ENCODE data around the gene ITFG2. TPM values are rescaled to one million over a fixed set of nuclear protein-coding genes. Genes with fewer than 3 reads are reported as not detected.

ITFG2 gene
- total and polyA plus RNA-seq, 2 experiments from 2014 or later, result 17.3 to 32.6 TPM

DNA sequence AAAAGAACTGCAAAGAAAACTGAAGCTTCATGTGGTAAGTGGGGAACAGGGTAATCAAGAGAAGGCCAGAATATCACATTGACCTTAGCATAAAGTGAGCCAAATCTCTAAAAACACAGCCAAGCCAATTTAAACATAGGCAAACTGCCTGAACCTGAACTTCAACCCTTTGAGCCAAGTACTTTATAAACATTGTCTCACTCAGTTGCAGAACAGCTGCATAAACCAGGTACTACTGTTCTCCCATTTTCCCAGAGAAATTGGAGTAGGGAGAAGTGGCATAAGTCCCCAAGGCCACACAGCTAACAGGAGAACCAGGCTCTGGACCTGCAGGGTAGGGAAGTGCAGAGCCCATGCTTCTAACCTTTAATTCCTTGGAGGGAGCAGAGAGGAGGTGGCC is 48.1 kb upstream of the ITFG2 start:
- H3K27ac ChIP-seq (ENCODE audit: low read depth), result no peak overlapping the region
- no peaks in the 10 kb centered on the region for H4K20me1 ChIP-seq (replicated peaks; ENCODE audit: insufficient read depth)
- no peaks in the 10 kb centered on the region for H3K4me1 ChIP-seq (ENCODE audit: insufficient read depth)
- Mint-ChIP-seq H3K27ac (no peak overlapping the region), H3K4me3 (no peak overlapping the region), H3K9me3 (no peaks in the 10 kb centered on the region), H3K36me3 (ENCODE audit: low read depth) (no peaks in the 10 kb centered on the region), H3K4me1 (peaks cover 6% of the 10 kb centered on the region), H3K27me3 (ENCODE audit: insufficient read depth, low read depth, poor library complexity) (peaks cover 4% of the 10 kb centered on the region)
- no peaks in the 10 kb centered on the region for H3K27me3 ChIP-seq (ENCODE audit: insufficient read depth)
- TF ChIP-seq, protein P1, sequence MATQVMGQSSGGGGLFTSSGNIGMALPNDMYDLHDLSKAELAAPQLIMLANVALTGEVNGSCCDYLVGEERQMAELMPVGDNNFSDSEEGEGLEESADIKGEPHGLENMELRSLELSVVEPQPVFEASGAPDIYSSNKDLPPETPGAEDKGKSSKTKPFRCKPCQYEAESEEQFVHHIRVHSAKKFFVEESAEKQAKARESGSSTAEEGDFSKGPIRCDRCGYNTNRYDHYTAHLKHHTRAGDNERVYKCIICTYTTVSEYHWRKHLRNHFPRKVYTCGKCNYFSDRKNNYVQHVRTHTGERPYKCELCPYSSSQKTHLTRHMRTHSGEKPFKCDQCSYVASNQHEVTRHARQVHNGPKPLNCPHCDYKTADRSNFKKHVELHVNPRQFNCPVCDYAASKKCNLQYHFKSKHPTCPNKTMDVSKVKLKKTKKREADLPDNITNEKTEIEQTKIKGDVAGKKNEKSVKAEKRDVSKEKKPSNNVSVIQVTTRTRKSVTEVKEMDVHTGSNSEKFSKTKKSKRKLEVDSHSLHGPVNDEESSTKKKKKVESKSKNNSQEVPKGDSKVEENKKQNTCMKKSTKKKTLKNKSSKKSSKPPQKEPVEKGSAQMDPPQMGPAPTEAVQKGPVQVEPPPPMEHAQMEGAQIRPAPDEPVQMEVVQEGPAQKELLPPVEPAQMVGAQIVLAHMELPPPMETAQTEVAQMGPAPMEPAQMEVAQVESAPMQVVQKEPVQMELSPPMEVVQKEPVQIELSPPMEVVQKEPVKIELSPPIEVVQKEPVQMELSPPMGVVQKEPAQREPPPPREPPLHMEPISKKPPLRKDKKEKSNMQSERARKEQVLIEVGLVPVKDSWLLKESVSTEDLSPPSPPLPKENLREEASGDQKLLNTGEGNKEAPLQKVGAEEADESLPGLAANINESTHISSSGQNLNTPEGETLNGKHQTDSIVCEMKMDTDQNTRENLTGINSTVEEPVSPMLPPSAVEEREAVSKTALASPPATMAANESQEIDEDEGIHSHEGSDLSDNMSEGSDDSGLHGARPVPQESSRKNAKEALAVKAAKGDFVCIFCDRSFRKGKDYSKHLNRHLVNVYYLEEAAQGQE (IDR thresholded peaks at IDR 0.05; ENCODE audit: unreplicated experiment), result no peak
- TF ChIP-seq, protein P2, sequence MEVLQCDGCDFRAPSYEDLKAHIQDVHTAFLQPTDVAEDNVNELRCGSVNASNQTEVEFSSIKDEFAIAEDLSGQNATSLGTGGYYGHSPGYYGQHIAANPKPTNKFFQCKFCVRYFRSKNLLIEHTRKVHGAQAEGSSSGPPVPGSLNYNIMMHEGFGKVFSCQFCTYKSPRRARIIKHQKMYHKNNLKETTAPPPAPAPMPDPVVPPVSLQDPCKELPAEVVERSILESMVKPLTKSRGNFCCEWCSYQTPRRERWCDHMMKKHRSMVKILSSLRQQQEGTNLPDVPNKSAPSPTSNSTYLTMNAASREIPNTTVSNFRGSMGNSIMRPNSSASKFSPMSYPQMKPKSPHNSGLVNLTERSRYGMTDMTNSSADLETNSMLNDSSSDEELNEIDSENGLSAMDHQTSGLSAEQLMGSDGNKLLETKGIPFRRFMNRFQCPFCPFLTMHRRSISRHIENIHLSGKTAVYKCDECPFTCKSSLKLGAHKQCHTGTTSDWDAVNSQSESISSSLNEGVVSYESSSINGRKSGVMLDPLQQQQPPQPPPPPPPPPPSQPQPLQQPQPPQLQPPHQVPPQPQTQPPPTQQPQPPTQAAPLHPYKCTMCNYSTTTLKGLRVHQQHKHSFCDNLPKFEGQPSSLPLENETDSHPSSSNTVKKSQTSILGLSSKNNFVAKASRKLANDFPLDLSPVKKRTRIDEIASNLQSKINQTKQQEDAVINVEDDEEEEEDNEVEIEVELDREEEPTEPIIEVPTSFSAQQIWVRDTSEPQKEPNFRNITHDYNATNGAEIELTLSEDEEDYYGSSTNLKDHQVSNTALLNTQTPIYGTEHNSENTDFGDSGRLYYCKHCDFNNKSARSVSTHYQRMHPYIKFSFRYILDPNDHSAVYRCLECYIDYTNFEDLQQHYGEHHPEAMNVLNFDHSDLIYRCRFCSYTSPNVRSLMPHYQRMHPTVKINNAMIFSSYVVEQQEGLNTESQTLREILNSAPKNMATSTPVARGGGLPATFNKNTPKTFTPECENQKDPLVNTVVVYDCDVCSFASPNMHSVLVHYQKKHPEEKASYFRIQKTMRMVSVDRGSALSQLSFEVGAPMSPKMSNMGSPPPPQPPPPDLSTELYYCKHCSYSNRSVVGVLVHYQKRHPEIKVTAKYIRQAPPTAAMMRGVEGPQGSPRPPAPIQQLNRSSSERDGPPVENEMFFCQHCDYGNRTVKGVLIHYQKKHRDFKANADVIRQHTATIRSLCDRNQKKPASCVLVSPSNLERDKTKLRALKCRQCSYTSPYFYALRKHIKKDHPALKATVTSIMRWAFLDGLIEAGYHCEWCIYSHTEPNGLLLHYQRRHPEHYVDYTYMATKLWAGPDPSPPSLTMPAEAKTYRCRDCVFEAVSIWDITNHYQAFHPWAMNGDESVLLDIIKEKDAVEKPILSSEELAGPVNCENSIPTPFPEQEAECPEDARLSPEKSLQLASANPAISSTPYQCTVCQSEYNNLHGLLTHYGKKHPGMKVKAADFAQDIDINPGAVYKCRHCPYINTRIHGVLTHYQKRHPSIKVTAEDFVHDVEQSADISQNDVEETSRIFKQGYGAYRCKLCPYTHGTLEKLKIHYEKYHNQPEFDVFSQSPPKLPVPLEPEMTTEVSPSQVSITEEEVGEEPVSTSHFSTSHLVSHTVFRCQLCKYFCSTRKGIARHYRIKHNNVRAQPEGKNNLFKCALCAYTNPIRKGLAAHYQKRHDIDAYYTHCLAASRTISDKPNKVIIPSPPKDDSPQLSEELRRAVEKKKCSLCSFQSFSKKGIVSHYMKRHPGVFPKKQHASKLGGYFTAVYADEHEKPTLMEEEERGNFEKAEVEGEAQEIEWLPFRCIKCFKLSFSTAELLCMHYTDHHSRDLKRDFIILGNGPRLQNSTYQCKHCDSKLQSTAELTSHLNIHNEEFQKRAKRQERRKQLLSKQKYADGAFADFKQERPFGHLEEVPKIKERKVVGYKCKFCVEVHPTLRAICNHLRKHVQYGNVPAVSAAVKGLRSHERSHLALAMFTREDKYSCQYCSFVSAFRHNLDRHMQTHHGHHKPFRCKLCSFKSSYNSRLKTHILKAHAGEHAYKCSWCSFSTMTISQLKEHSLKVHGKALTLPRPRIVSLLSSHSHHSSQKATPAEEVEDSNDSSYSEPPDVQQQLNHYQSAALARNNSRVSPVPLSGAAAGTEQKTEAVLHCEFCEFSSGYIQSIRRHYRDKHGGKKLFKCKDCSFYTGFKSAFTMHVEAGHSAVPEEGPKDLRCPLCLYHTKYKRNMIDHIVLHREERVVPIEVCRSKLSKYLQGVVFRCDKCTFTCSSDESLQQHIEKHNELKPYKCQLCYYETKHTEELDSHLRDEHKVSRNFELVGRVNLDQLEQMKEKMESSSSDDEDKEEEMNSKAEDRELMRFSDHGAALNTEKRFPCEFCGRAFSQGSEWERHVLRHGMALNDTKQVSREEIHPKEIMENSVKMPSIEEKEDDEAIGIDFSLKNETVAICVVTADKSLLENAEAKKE (CRISPR knock-in tag; IDR thresholded peaks at IDR 0.05), result no peak
- TF ChIP-seq STAT1 (IDR thresholded peaks at IDR 0.05; ENCODE audit: unreplicated experiment), result no peak
- TF ChIP-seq NANOG (IDR thresholded peaks at IDR 0.05; ENCODE audit: borderline replicate concordance), result no peak
- TF ChIP-seq POLR2AphosphoS5 (IDR thresholded peaks at IDR 0.05; ENCODE audit: low read depth), result no peak
- TF ChIP-seq CREB1 (CRISPR knock-in tag; IDR thresholded peaks at IDR 0.05; ENCODE audit: low read depth), result no peak
- no peak for TF ChIP-seq EZH2phosphoT487 (IDR thresholded peaks at IDR 0.05; ENCODE audit: unreplicated experiment)
- TF ChIP-seq JUNB (IDR thresholded peaks at IDR 0.05; ENCODE audit: unreplicated experiment), result no peak
- no peak for TF ChIP-seq EZH2 (IDR thresholded peaks at IDR 0.05; ENCODE audit: low read depth, unreplicated experiment)
- no peak for TF ChIP-seq ZNF331 (CRISPR knock-in tag; IDR thresholded peaks at IDR 0.05; ENCODE audit: low read depth)
- TF ChIP-seq CTCF (conservative IDR thresholded peaks at IDR 0.05; ENCODE audit: low read depth in 2 of 2), result no peak
- no peak for TF ChIP-seq ZNF114 (CRISPR knock-in tag; IDR thresholded peaks at IDR 0.05)
- TF ChIP-seq, protein P3, sequence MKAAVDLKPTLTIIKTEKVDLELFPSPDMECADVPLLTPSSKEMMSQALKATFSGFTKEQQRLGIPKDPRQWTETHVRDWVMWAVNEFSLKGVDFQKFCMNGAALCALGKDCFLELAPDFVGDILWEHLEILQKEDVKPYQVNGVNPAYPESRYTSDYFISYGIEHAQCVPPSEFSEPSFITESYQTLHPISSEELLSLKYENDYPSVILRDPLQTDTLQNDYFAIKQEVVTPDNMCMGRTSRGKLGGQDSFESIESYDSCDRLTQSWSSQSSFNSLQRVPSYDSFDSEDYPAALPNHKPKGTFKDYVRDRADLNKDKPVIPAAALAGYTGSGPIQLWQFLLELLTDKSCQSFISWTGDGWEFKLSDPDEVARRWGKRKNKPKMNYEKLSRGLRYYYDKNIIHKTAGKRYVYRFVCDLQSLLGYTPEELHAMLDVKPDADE (IDR thresholded peaks at IDR 0.05), result no peak
- H3K36me3 ChIP-seq (ENCODE audit: insufficient read depth), result no peaks in the 10 kb centered on the region
- no peak overlapping the region for H3K4me3 ChIP-seq
- no peak overlapping the region for H2AFZ ChIP-seq
- peaks cover 2% of the 10 kb centered on the region; the same call in 1 of the 2 replicates for H3K9me2 ChIP-seq (ENCODE audit: insufficient read depth)
- no peaks in the 10 kb centered on the region for H3K79me2 ChIP-seq (replicated peaks; ENCODE audit: insufficient read depth)
- no peaks in the 10 kb centered on the region for H3F3A ChIP-seq (replicated peaks; ENCODE audit: low read depth)
- ATAC-seq, result no peak
- DNase-seq (ENCODE audit: low spot score), result no peak
- H3K4me2 ChIP-seq, result no peak overlapping the region

Data from GM23338 (cell line).